Activated CD8-positive, alpha-beta T cell treated with anti-CD3 and anti-CD28 coated beads for 36 hours (primary cell): ENCODE measurements around the gene ZNF770. TPM values are rescaled to one million over a fixed set of nuclear protein-coding genes. Genes with fewer than 3 reads are reported as not detected.
"Not testable (repeated sequence)": the region's sequence is repeated elsewhere in the genome, so short reads cannot be mapped to it uniquely, and the experiment has no call there.

Experiments used
- ATAC-seq: fragments of 200-7000 bp; cut with Tn5 transposase; one replicate; pipeline ENCODE4 v1.10.0; 2021; ENCODE audit warnings: mild to moderate bottlenecking, moderate library complexity
- CTCF ChIA-PET: fragments of 350-600 bp; sonication (Branson Sonifier 250); formaldehyde crosslinking; loops from one replicate; lab custom pipeline; 2021; ENCODE audit warnings: antibody characterized with exemption; lab: Charles Lee
- POLR2A ChIA-PET: fragments of 350-600 bp; sonication (Branson Sonifier 250); formaldehyde crosslinking; loops from one replicate; lab custom pipeline; 2021; ENCODE audit warnings: antibody characterized with exemption; lab: Charles Lee
- DNase-seq: peaks from one replicate; pipeline ENCODE4 v3.0.0-alpha.2; 2020
- H3K27ac Mint-ChIP-seq: one replicate; pipeline ENCODE4 v1.8.0; 2021; ENCODE audit warnings: mild to moderate bottlenecking, mixed read lengths
- H3K27me3 Mint-ChIP-seq: one replicate; pipeline ENCODE4 v1.8.0; 2021; ENCODE audit warnings: mixed read lengths
- H3K36me3 Mint-ChIP-seq: one replicate; pipeline ENCODE4 v1.8.0; 2021; ENCODE audit warnings: low read depth, mixed read lengths
- H3K4me1 Mint-ChIP-seq: one replicate; pipeline ENCODE4 v1.8.0; 2021; ENCODE audit warnings: low read depth, mixed read lengths
- H3K4me3 Mint-ChIP-seq: one replicate; pipeline ENCODE4 v1.8.0; 2021; ENCODE audit warnings: mild to moderate bottlenecking, moderate library complexity, mixed read lengths
- H3K9me3 Mint-ChIP-seq: one replicate; pipeline ENCODE4 v1.8.0; 2021; ENCODE audit warnings: mixed read lengths
- CTCF ChIP-seq: fragments of 200-600 bp; IDR thresholded peaks from one replicate; pipeline ENCODE4 v1.8.0; 2022; ENCODE audit warnings: antibody characterized with exemption, mild to moderate bottlenecking
- intact Hi-C: fragments of 100-400 bp; cut with micrococcal nuclease; formaldehyde crosslinking; loops from one replicate; pipeline ENCODE4 v1.10.0; 2022
- total RNA-seq, 2 experiments: library from RNA; stranded (reverse); gene quantifications; one replicate each; pipeline ENCODE4 v1.2.3, GENCODE V29; 2021

ZNF770 gene
- total RNA-seq, 2 experiments from 2014 or later, result 67.0 to 67.2 TPM

DNA sequence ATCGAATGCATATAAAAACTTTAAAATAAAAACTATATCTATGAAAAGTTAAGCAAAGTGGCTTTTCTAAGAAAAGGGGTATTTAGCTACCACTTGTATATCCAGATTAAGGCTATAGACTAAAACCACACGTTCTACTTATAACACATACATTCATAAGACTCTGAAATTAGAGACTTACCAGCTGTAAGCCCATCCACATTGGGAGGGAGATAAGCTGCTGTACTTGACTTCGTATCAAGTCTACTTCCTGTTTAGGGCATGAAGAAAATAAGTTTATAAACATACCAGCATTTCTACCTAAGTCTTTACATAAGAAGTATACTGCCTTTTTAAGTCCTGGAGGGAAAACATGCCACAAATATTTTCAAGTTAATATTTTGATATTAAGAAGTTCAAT lies 46.3 kb downstream of the ZNF770 start:
- Mint-ChIP-seq H3K4me1 (no peaks in the 10 kb centered on the region), H3K27me3 (no peaks in the 10 kb centered on the region), H3K36me3 (peaks cover 14% of the 10 kb centered on the region), H3K9me3 (no peaks in the 10 kb centered on the region), H3K4me3 (no peak overlapping the region), H3K27ac (no peak overlapping the region)
- no peak for TF ChIP-seq CTCF
- DNase-seq (no peak), ATAC-seq (no peak)
- ChIA-PET CTCF (interaction anchor here (0.8 to 0.9 kb wide), 3 partner anchors 21 to 35 kb away, joined by 3 read pairs; partner anchors contain the start of gene AQR), POLR2A (interaction anchor here (0.7 to 1.3 kb wide), 2 partner anchors 26 to 46 kb away, joined by 3 to 5 read pairs; partner anchors contain the start of gene ZNF770)
- intact Hi-C loops, result no loop called here

DNA sequence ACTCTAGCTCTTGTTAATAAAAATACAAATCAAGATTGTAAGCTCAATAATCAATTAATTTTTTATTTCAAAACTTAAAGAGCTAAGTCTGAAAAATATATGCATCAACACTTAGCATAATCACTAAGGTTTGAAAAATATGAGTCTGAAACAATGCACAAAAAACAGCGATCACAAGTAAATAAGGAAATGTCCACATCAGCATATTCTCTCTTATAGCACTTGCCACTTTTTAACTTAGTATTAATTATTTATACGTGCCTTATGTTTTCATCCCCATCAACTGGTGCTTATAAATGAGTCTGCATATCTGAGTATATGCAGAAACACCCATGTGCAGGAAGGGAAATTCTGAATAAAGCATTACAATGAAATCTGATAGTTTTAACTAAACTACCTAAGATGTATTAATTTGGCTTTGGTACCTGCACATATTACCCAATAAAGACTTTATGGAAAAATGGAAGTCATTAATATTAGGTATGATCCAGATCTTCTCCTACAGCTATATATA lies 46.8 kb downstream of the ZNF770 start:
- peaks cover 15% of the 10 kb centered on the region for H3K36me3 Mint-ChIP-seq
- no peak for DNase-seq
- no peaks in the 10 kb centered on the region for H3K27me3 Mint-ChIP-seq
- no peak overlapping the region for H3K27ac Mint-ChIP-seq
- no peaks in the 10 kb centered on the region for H3K9me3 Mint-ChIP-seq
- no peaks in the 10 kb centered on the region for H3K4me1 Mint-ChIP-seq
- ChIA-PET CTCF (interaction anchor here (0.8 to 0.9 kb wide), 3 partner anchors 21 to 36 kb away, joined by 3 read pairs; partner anchors contain the start of gene AQR), POLR2A (interaction anchor here (1.3 kb wide), 1 partner anchor 46 kb away, joined by 5 read pairs; the partner anchor contains the start of gene ZNF770)
- no peak for TF ChIP-seq CTCF
- H3K4me3 Mint-ChIP-seq, result no peak overlapping the region
- no peak for ATAC-seq
- intact Hi-C loops, result no loop called here

- Mint-ChIP-seq H3K4me1 (no peaks in the 10 kb centered on the region), H3K27ac (no peak overlapping the region), H3K36me3 (peaks cover 45% of the 10 kb centered on the region), H3K9me3 (no peaks in the 10 kb centered on the region), H3K27me3 (no peaks in the 10 kb centered on the region), H3K4me3 (no peak overlapping the region)
- no peak for DNase-seq
- no peak for TF ChIP-seq CTCF
- no peak for ATAC-seq
- ChIA-PET POLR2A (no interaction called here), CTCF (no interaction called here)
- intact Hi-C loops, result no loop called here
Measured at GRCh38 chr15:34933432-34933975, 54.6 kb downstream of the ZNF770 start.

- CTCF ChIA-PET, DNase-seq, H3K9me3 Mint-ChIP-seq, H3K4me3 Mint-ChIP-seq, H3K4me1 Mint-ChIP-seq, H3K27ac Mint-ChIP-seq, POLR2A ChIA-PET, ATAC-seq, H3K27me3 Mint-ChIP-seq: not testable (repeated sequence)
- intact Hi-C loops, result loop anchor here (10.0 kb wide), 1 partner anchor 864 kb away; no protein-coding TSS in a partner anchor
- peaks cover 56% of the 10 kb centered on the region for H3K36me3 Mint-ChIP-seq
Measured at GRCh38 chr15:34928349-34928748, 59.7 kb downstream of the ZNF770 start.

Other genes with a start within 250 kb of the ZNF770 start
- gene GJD2, start 233.3 kb downstream of the ZNF770 start, total RNA-seq, result not detected
- gene ACTC1, start 192.7 kb downstream of the ZNF770 start, total RNA-seq, result not detected
- 10 to 100 TPM; 35.5 to 36.4 TPM for gene AQR, start 18.5 kb downstream of the ZNF770 start, total RNA-seq
- gene NANOGP8, start 97.0 kb upstream of the ZNF770 start, total RNA-seq, result not detected